ENCODE data around the gene AZIN2.
"Not testable (repeated sequence)": the region's sequence is repeated elsewhere in the genome, so short reads cannot be mapped to it uniquely, and the experiment has no call there.

The AZIN2 gene

GRCh38 chr1:33041026-33041425 is 39.9 kb upstream of the AZIN2 start:
- no peak overlapping the region for H3K4me3 ChIP-seq (ENCODE audit: control insufficient read depth, low read depth, low read length)
- no peak for TF ChIP-seq CTCF (conservative IDR thresholded peaks at IDR 0.05; ENCODE audit: control insufficient read depth, insufficient read depth, low read depth, low read length)
- no peak for DNase-seq (ENCODE audit: low read depth)

GRCh38 chr1:33042831-33043230 is 38.1 kb upstream of the AZIN2 start:
- no peak for DNase-seq (ENCODE audit: low read depth)
- no peak for TF ChIP-seq CTCF (conservative IDR thresholded peaks at IDR 0.05; ENCODE audit: control insufficient read depth, insufficient read depth, low read depth, low read length)
- H3K4me3 ChIP-seq (ENCODE audit: control insufficient read depth, low read depth, low read length): no peak overlapping the region

GRCh38 chr1:33043267-33044092 is 37.5 kb upstream of the AZIN2 start:
- no peak for TF ChIP-seq CTCF (conservative IDR thresholded peaks at IDR 0.05; ENCODE audit: control insufficient read depth, insufficient read depth, low read depth, low read length)
- no peak for DNase-seq (ENCODE audit: low read depth)
- H3K4me3 ChIP-seq (ENCODE audit: control insufficient read depth, low read depth, low read length): no peak overlapping the region

GRCh38 chr1:33045246-33045645 is 35.7 kb upstream of the AZIN2 start:
- no peak for DNase-seq (ENCODE audit: low read depth)
- no peak for TF ChIP-seq CTCF (conservative IDR thresholded peaks at IDR 0.05; ENCODE audit: control insufficient read depth, insufficient read depth, low read depth, low read length)
- H3K4me3 ChIP-seq (ENCODE audit: control insufficient read depth, low read depth, low read length): no peak overlapping the region

- no peak for TF ChIP-seq CTCF (conservative IDR thresholded peaks at IDR 0.05; ENCODE audit: control insufficient read depth, insufficient read depth, low read depth, low read length)
- DNase-seq (ENCODE audit: low read depth): no peak
- H3K4me3 ChIP-seq (ENCODE audit: control insufficient read depth, low read depth, low read length): no peak overlapping the region
Observed at GRCh38 chr1:33045814-33046213, 35.1 kb upstream of the AZIN2 start.

GRCh38 chr1:33046234-33046633 is 34.7 kb upstream of the AZIN2 start:
- DNase-seq (ENCODE audit: low read depth); H3K4me3 ChIP-seq (ENCODE audit: control insufficient read depth, low read depth, low read length): not testable (repeated sequence)

GRCh38 chr1:33047290-33047689 is 33.7 kb upstream of the AZIN2 start:
- no peak for TF ChIP-seq CTCF (conservative IDR thresholded peaks at IDR 0.05; ENCODE audit: control insufficient read depth, insufficient read depth, low read depth, low read length)
- DNase-seq (ENCODE audit: low read depth): no peak
- H3K4me3 ChIP-seq (ENCODE audit: control insufficient read depth, low read depth, low read length): no peak overlapping the region
